Measurements from ENCODE around the gene MSH4.
A peak's percentile ranks its signal among the peaks of the same experiment; 100 is the strongest.
"Not testable (repeated sequence)": the region's sequence is repeated elsewhere in the genome, so short reads cannot be mapped to it uniquely, and the experiment has no call there.

MSH4 gene

DNA sequence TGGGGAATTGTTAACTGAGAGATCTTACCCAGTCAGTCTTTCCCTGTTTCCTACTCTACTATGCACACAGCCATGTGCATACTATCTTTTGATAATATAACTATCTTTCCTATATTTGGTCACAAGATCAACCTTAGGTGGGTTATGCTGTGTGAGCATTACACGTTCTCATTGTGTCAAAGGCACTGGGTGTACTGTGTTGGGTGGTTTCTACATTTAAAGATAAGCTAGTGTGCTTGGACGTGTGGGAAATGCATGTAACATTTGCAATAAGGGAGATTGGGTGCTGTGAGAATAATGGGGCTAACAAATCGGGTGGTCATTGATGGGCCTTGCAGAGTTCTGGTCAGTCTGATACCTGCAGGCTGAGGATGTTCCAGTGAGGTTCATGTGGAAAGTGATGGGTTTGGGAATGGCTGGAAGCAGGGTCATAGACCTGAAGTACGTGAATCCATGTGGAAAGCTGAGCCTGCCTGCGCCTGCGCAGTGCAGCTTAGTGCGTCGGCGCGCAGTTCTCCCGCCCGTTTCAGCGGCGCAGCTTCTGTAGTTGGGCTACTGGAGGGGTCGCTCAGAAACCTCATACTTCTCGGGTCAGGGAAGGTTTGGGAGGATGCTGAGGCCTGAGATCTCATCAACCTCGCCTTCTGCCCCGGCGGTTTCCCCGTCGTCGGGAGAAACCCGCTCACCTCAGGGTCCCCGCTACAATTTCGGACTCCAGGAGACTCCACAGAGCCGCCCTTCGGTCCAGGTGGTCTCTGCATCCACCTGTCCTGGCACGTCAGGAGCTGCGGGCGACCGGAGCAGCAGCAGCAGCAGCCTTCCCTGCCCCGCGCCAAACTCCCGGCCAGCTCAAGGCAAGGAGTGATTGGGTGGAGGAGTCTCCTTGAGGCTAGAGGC, at the start of gene MSH4:
TSS of gene MSH4 (plus strand) at position 507 of the 897 bp plus-strand sequence. CDS start at position 611, 104 bp downstream.
- no peak for DNase-seq

DNA sequence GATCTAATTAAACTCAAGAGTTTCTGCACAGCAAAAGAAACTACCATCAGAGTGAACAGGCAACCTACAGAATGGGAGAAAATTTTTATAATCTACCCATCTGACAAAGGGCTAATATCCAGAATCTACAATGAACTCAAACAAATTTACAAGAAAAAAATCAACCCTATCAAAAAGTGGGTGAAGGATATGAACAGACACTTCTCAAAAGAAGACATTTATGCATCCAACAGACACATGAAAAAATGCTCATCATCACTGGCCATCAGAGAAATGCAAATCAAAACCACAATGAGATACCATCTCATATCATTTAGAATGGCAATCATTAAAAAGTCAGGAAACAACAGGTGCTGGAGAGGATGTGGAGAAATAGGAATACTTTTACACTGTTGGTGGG, 39.5 kb upstream of the MSH4 start:
- not testable (repeated sequence) for DNase-seq

DNA sequence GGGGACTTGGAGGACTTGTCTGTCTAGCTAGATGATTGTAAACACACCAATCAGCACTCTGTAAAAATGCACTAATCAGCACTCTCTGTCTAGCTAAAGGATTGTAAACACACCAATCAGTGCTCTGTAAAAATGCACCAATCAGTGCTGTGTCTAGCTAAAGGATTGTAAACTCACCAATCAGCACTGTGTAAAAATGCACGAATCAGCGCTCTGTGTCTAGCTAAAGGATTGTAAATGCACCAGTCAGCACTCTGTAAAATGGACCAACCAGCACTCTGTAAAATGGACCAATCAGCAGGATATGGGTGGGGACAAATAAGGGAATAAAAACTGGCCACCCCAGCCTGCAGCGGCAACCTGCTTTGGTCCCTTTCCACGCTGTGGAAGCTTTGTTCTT, 38.1 kb upstream of the MSH4 start:
- not testable (repeated sequence) for DNase-seq

DNA sequence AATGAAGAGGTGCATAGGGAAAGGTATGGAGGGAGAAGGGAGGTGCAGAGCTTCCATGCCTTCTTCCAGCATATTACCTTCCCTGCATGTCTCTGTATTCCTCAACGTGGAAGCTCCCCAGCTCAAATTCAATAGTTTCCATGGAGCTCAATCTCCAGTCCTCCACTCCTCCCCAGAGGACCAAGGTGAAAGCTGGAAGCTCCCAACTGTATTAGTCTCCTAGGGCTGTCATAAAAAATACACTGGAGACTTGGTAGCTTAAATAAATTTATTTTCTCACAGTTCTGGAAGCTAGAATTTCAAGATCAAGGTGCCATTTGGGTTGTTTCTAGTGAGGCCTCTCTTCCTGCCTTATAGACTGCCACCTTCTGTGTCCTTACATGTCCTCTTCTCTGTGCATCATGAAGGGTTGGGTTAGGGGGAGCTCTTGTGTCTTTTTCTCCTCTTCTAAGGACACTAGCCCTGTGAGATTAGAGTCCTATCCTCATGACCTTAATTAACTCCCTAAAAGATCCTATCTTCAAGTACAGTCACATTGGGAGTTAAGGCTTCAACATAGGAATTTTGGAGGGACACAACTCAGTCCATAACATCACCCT, 32.5 kb upstream of the MSH4 start:
- DNase-seq: no peak

DNA sequence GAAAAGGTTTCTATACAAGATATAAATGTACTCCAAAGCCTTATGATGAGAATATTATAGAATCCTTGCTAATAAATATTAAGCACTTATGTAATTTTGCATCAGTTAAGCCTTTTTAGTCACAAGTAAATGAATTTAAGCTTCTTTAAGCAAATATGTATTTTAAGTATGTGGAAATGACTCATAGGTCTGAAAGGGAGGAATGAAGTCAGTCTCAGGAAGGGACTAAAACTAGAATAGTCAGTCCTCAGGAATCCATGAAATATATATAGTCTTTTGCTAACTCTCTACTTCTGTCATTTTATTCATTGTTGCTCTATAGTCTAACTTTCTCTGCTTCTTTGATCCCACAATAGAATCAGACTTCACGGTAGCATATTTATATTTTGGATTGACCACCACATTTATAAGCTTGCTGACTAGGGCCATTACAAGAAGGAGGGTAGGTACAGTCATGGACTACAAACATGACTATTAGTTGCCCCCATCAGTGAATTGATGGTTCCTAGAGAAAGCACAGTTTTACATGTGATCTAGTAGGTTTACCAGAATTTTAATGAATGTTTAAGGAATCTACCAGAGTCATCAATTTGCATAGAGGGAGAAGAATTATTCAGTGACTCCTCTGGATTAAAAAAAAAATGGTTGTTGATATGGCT, 30.9 kb upstream of the MSH4 start:
- no peak for DNase-seq

DNA sequence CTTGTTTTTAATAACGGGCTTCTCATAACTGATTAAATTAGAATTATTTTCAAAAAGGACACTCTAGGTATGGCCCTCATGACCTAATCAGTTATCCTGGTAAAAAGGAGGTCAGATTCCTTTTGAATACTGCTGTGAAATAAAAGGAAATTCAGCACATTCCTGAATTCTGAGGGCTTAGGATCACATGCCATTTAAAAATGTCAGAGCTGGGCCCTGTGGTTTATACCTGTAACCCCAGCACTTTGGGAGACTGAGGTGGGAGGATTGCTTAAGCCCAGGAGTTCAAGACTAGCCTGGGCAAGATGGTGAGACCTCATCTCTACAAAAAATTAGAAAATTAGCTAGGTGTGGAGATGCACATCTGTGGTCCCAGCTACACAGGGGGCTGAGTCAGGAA, 28.7 kb upstream of the MSH4 start:
- no peak for DNase-seq

DNA sequence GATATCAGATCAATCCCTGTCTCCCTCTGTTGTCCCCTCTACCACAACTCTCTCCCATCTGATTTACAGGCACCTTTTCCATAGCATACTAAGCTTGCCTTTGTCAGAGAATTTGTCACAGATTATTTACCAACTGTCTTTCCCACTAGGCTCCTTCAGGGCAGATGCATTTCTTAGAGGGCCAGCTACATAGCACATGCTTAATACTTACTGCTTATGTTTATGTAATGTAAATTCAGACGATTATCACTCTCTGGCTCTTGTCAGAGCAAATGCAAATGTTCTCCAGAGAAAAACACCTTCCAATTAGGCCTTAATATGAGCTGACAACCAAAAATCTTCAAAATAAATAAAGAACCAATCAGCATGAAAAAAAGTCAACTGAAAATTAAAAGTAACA, 25.9 kb upstream of the MSH4 start:
- no peak for DNase-seq

DNA sequence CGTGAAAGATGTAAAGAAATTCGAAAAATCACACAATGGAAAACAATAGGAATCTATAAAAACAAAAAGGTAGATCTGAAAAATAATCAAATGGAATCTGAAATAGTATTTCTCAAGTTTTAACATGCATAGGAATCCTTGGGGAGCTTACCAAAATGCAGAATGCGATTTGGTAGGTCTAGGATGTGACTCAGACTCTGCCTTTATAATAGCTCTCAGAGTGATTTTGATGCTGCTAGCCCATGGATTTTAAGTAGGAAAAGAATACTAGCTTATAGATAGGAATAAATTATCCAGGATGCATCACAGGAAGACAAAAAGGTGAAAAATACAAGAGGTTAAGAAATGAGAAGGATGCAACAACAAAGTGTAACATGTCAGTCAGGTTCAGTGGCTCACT, 24.7 kb upstream of the MSH4 start:
- no peak for DNase-seq

DNA sequence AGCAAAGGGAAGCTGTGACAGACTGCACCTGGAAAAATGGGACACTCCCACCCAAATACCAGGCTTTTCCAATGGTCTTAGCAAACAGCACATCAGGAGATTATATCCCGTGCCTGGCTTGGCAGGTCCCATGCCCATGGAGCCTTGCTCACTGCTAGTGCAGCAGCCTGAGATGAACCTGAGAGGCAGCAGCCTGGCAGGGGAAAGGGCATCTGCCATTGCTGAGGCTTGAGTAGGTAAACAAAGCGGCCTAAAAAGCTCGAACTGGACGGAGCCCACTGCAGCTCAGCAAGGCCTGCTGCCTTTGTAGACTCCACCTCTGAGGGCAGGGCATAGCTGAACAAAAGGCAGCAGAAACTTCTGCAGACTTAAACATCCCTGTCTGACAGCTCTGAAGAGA, 18.9 kb upstream of the MSH4 start:
- DNase-seq: not testable (repeated sequence)

DNA sequence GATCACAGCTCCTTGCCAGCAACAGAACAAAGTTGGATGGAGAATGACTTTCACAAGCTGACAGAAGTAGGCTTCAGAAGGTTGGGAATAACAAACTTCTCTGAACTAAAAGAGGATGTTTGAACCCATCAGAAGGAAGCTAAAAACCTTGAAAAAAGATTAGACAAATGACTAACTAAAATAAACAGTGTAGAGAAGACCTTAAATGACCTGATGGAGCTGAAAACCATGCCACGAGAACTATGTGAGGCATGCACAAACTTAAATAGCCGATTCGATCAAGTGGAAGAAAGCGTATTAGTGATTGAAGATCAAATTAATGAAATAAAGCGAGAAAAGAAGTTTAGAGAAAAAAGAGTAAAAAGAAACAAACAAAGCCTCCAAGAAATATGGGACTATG, 18.0 kb upstream of the MSH4 start:
- not testable (repeated sequence) for DNase-seq

DNA sequence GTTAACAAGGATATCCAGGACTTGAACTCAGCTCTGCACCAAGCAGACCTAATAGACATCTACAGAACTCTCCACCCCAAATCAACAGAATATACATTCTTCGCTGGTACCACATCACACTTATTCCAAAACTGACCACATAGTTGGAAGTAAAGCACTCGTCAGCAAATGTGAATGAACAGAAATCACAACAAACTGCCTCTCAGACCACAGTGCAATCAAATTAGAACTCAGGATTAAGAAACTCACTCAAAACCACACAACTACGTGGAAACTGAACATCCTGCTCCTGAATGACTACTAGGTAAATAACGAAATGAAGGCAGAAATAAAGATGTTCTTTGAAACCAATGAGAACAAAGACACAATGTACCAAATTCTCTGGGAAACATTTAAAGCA, 16.5 kb upstream of the MSH4 start:
- not testable (repeated sequence) for DNase-seq

DNA sequence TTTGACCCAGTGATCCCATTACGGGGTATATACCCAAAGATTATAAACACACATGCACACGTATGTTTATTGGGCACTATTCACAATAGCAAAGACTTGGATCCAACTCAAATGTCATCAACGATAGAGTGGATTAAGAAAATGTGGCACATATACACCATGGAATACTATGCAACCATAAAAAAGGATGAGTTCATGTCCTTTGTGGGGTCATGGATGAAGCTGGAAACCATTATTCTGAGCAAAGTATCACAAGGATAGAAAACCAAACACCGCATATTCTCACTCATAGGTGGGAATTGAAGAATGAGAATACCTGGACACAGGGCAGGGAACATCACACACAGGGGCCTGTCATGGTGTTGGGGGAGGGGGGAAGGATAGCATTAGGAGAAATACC, 12.8 kb upstream of the MSH4 start:
- DNase-seq: not testable (repeated sequence)

DNA sequence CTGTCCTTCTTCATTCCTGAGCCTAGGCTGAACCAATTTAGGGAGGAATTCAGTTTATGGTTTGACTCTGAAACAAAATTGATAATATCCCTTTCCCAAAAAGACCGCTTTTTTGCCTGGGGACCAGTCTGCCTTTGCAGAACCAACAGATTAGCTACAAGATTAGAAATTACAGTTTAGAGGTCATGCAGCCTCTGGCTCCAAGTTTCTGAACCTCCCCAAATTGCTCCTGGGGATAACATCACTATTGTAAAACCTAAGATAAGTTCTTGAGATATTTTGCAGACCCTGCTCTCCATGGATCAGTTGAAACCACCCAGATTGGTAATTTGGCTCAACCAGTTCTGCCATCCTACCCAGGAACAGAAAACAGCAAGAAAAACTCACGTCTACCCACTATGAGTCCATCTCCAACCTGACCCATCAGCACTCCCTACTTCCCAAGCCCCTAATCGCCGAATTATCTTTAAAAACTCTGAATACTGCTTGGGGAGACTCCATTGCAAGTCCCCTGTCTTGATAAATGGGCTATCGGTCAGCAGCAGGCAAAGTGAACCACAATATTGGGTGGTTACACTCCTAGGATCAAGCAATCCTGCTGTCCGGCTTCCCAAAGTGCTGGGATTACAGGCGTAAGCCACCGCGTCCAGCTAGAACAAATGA, 11.2 kb upstream of the MSH4 start:
- peak in 1 of 51 donors; percentile 69 for DNase-seq

DNA sequence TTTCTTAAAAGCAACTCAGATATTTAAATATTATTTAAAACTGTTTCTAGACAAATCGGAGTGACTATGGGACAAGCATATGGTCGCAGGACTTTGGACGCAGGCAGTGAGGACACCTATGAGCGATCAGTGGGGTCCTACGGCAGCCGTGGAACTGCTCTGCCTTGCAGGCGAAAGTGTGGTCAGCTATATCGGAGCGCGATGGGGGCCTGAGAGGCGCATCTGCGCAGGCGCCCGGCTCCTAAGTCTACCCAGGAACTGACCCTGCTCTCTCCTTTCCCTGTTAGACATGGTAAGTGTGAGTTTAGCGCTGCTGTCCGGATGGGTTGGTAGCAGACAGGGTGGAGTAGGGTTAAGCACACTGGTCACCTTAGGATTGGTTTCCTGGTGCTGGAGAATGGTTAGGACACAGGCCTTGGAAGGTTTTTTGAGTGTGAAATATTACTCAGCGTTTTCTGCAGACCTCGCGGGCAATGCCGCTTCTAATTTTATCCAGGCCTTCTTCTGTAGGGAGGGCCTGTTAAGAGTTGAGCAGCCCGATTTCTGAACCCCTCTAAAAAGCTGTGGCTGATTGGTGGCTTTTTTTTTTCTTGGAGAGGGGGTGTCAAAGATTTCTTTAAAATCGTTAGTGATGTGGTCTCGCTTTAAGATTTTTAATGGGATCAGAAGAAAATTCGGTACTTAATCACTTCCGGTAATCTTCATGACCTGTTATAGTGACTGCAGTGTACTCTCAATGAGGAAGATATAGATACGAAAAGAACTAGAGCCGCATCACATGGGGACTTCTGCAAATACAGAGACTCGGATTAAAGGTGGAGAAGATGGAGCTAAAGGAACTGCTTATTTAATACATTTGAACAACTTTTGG, 10.5 kb upstream of the MSH4 start, which contains the start of gene RABGGTB:
TSS of gene RABGGTB (plus strand) at position 274 of the 871 bp plus-strand sequence. CDS start at position 290, 16 bp downstream.
- DNase-seq: peak; percentile 51 to 97 (median 90)

DNA sequence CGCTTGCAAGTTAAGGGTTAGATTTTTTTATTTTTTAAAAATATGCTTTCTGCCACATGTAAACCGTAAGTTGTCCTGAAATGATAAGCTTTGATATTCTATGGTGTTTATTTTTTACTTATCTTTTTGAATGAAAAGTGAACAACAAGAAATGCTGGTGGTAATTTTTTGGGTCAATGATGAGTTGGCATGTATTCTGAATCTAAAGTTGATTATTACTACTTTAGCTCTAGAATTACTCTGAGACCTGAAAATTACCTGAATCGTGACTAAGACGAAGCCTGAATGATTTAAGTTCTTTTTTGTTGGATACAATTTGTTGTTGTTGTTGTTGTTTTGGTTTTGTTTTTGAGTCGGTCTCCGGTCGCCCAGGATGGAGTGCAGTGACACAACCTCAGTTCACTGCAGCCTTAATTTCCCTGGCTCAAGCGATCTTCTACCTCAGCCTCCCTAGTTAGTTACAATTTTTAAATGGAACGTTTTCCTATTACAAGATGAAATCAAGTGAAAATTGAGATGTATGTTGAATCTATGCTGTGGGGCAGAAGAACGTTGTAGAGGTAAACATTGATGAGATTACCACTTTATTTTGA, 9.7 kb upstream of the MSH4 start:
- DNase-seq: no peak

DNA sequence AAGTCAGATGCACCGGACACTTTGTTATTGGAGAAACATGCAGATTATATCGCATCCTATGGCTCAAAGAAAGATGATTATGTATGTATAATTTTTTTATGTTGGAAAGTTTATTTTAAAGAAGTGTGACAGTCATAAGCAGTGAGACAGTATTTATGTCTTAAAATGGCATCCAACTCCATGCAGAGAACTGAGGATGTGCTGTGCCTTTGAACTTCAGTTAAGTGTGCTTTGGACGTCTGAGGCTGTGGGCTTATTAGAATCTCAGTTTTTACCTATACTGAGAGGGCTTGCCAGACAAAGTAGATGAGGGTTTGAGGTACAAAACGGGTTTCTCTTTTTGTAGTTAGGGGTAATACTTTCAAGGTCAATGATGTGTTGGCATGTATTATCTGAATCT, 9.2 kb upstream of the MSH4 start:
- no peak for DNase-seq

DNA sequence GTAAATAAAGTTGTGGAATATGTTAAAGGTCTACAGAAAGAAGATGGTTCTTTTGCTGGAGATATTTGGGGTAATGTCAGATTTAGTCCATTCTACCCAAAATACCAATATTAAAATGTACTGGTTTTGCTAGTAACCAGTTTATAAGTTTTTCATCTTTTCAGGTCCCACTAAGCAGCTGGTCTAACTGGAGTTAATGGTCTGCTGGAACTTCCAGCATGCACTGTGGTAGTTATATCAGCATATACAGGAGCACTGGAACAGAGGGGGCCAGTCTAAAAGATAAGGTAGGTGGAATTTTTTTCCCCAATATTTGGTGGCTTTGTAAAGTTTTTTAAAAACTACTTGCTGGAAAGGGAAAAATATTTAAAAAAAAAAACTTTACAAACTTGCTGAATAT, 6.7 kb upstream of the MSH4 start:
- DNase-seq: no peak

DNA sequence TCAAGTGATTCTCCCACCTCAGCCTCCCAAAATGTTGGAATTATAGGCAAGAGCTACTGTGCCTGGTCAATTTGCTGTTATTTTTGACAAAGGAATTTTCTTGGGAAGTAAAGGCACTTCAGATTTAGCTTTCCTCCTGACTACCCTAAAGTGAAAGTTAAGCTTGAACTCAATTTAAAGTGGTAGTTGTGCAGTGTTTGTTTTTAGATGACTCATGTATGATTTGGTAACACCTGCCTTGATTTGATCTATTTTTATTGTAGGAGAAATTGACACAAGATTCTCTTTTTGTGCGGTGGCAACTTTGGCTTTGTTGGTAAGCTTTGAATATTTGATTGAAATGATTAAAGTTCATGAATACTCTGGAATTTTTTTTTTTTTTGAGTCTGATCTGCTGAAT, 5.7 kb upstream of the MSH4 start:
- no peak for DNase-seq

DNA sequence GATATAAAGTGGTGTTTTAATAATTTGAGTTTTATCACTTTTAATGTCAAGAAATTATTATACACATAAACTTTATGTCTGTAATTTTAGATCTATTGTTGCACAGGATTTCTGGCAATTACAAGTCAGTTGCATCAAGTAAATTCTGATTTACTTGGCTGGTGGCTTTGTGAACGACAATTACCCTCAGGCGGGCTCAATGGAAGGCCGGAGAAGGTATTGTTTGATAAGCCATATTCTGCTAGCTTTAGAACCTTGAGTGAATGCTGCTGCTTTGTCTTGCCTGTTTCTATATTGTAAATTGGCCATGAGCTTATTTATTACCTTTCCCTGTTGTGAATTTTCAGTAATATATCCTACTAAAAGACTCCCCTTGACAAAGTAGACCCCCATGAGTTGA, 4.6 kb upstream of the MSH4 start:
- DNase-seq: no peak

DNA sequence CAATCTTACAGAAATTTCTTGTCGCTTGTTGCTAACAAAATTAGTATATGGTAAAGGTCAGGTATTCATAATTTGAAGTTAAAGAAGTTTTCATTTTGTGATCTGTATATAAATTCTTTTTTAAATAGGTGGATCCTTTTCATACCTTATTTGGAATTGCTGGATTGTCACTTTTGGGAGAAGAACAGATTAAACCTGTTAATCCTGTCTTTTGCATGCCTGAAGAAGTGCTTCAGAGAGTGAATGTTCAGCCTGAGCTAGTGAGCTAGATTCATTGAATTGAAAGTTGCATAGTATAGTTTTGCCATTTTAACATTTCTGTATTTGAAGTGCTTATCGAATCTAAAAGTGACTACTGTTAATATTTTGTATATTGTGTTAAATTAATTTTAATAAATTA, 2.3 kb upstream of the MSH4 start:
- no peak for DNase-seq

Data from hypothalamus (tissue), 51 donors.